ENCODE measurements around the gene PPM1E. TPM values are rescaled to one million over a fixed set of nuclear protein-coding genes. Genes with fewer than 3 reads are reported as not detected.

Gene PPM1E
- total RNA-seq, 1 experiment from 2014 or later = 7.1 TPM

DNA sequence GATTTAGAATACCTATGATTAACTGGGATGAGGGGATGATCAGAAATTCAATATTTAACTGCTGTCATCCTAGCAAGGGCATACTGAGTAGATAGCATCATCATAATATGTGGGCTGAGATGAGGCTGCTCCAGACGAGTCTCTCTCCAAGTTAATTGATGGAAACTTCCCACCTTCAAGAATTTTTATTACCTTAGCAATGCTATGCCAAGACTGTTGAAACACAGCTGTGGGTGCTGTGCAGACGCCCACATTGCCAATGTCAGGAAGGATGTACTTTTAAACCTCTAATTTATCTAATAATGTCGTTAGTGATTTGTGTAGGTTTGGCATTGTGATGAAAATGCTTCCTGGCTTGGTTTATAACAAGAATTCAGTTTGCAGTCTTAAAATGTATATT lies 180.6 kb downstream of the PPM1E start:
- no CpG with 5 or more reads among the region's 3 CpGs for WGBS (ENCODE audit: extremely low coverage, insufficient read length, low lambda C conversion rate)
- H3K4ac ChIP-seq (ENCODE audit: low read depth, low read length) = no peak overlapping the region

More for the DNA sequence above, 180.6 kb downstream of the PPM1E start:
- Histone ChIP-seq H3K9ac (ENCODE audit: extremely low read depth, insufficient read length, low read length) (no peak overlapping the region), H3K27ac (ENCODE audit: insufficient read length, low read depth, low read length) (no peak overlapping the region), H3K14ac (ENCODE audit: insufficient read depth, low read length) (no peak overlapping the region), H2BK5ac (ENCODE audit: insufficient read length, low read length) (no peak overlapping the region), H4K5ac (ENCODE audit: insufficient read length, low read depth, low read length) (no peak overlapping the region), H3K79me2 (ENCODE audit: insufficient read depth, low read length) (no peaks in the 10 kb centered on the region), H3K79me1 (ENCODE audit: insufficient read depth, low read depth, low read length, poor library complexity, severe bottlenecking) (no peaks in the 10 kb centered on the region), H2BK12ac (ENCODE audit: insufficient read length, low read depth, low read length) (no peak overlapping the region), H2AFZ (ENCODE audit: low read length) (no peak overlapping the region), H4K20me1 (ENCODE audit: control insufficient read depth, insufficient read depth, insufficient read length) (no peaks in the 10 kb centered on the region), H3K18ac (ENCODE audit: insufficient read length, low read depth, low read length) (no peak overlapping the region), H3K4me2 (ENCODE audit: insufficient read depth, insufficient read length, low read length) (no peak overlapping the region), H3K56ac (ENCODE audit: insufficient read length, low read depth, low read length) (no peak overlapping the region), H3K9me3 (ENCODE audit: control insufficient read depth, low read depth, low read length) (no peaks in the 10 kb centered on the region), H2AK5ac (ENCODE audit: insufficient read length, low read length) (no peak overlapping the region), H3K23ac (ENCODE audit: insufficient read length, low read depth, low read length) (no peak overlapping the region), H3K4me1 (ENCODE audit: insufficient read depth, low read length) (no peaks in the 10 kb centered on the region), H3T11ph (ENCODE audit: low read length) (no peak overlapping the region), H2BK120ac (ENCODE audit: low read depth, low read length, poor library complexity, severe bottlenecking) (no peak overlapping the region), H2BK15ac (ENCODE audit: low read depth, low read length) (no peak overlapping the region), H4K8ac (replicated peaks; ENCODE audit: insufficient read length, low read depth, low read length) (no peak overlapping the region), H3K23me2 (ENCODE audit: insufficient read length, low read depth, low read length, poor library complexity, severe bottlenecking) (no peaks in the 10 kb centered on the region), H4K91ac (ENCODE audit: insufficient read length, low read depth, low read length) (no peak overlapping the region), H2BK20ac (ENCODE audit: low read depth, low read length, poor library complexity, severe bottlenecking) (no peak overlapping the region), H3K27me3 (ENCODE audit: insufficient read depth, low read length) (no peaks in the 10 kb centered on the region)
- Mint-ChIP-seq H3K9me3 (no peaks in the 10 kb centered on the region), H3K4me3 (no peak overlapping the region), H3K27ac (no peak overlapping the region), H3K27me3 (ENCODE audit: low read depth) (no peaks in the 10 kb centered on the region), H3K36me3 (ENCODE audit: insufficient read depth in 1 of 3, low read depth in 3 of 3) (no peaks in the 10 kb centered on the region), H3K4me1 (no peaks in the 10 kb centered on the region)
- TF ChIP-seq, protein P1, sequence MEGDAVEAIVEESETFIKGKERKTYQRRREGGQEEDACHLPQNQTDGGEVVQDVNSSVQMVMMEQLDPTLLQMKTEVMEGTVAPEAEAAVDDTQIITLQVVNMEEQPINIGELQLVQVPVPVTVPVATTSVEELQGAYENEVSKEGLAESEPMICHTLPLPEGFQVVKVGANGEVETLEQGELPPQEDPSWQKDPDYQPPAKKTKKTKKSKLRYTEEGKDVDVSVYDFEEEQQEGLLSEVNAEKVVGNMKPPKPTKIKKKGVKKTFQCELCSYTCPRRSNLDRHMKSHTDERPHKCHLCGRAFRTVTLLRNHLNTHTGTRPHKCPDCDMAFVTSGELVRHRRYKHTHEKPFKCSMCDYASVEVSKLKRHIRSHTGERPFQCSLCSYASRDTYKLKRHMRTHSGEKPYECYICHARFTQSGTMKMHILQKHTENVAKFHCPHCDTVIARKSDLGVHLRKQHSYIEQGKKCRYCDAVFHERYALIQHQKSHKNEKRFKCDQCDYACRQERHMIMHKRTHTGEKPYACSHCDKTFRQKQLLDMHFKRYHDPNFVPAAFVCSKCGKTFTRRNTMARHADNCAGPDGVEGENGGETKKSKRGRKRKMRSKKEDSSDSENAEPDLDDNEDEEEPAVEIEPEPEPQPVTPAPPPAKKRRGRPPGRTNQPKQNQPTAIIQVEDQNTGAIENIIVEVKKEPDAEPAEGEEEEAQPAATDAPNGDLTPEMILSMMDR (conservative IDR thresholded peaks at IDR 0.05) = no peak
- DNase-seq = no peak

Data from H9 (cell line).